Activated naive CD4-positive, alpha-beta T cell treated with anti-CD3 and anti-CD28 coated beads for 36 hours (primary cell): ENCODE measurements around the gene NXPH1. TPM values are rescaled to one million over a fixed set of nuclear protein-coding genes. Genes with fewer than 3 reads are reported as not detected.

Source experiments
- CTCF ChIA-PET: fragments of 350-600 bp; sonication (Branson Sonifier 250); formaldehyde crosslinking; loops from one replicate; lab custom pipeline; 2021; ENCODE audit warnings: antibody characterized with exemption; lab: Charles Lee
- DNase-seq: peaks from one replicate; pipeline ENCODE4 v3.0.0-alpha.2; 2020
- H3K27ac Mint-ChIP-seq: one replicate; pipeline ENCODE4 v1.8.0; 2021; ENCODE audit warnings: mild to moderate bottlenecking, mixed read lengths
- H3K27me3 Mint-ChIP-seq: one replicate; pipeline ENCODE4 v1.8.0; 2021; ENCODE audit warnings: low read depth, mixed read lengths
- H3K36me3 Mint-ChIP-seq: one replicate; pipeline ENCODE4 v1.8.0; 2021; ENCODE audit warnings: low read depth, mixed read lengths
- H3K4me1 Mint-ChIP-seq: one replicate; pipeline ENCODE4 v1.8.0; 2021; ENCODE audit warnings: low read depth, mixed read lengths
- H3K4me3 Mint-ChIP-seq: one replicate; pipeline ENCODE4 v1.8.0; 2021; ENCODE audit warnings: mild to moderate bottlenecking, moderate library complexity, mixed read lengths
- H3K9me3 Mint-ChIP-seq: one replicate; pipeline ENCODE4 v1.8.0; 2021; ENCODE audit warnings: mixed read lengths
- intact Hi-C: fragments of 100-400 bp; cut with micrococcal nuclease; formaldehyde crosslinking; loops from one replicate; pipeline ENCODE4 v1.15.1; 2023
- total RNA-seq, 2 experiments: library from RNA; stranded (reverse); gene quantifications; one replicate each; pipeline ENCODE4 v1.2.3, GENCODE V29; 2021

NXPH1 gene
- total RNA-seq, 2 experiments from 2014 or later = not detected

- H3K4me3 Mint-ChIP-seq = no peak overlapping the region
- no peak overlapping the region for H3K27ac Mint-ChIP-seq
- no peak for DNase-seq
- H3K9me3 Mint-ChIP-seq = no peaks in the 10 kb centered on the region
- intact Hi-C loops = no loop called here
- no peaks in the 10 kb centered on the region for H3K36me3 Mint-ChIP-seq
- CTCF ChIA-PET = no interaction called here
- no peaks in the 10 kb centered on the region for H3K27me3 Mint-ChIP-seq
- H3K4me1 Mint-ChIP-seq = no peaks in the 10 kb centered on the region
These were observed 156.8 kb downstream of the NXPH1 start for GRCh38 chr7:8590225-8590624.

- Mint-ChIP-seq H3K9me3 (no peaks in the 10 kb centered on the region), H3K4me3 (no peak overlapping the region), H3K27ac (no peak overlapping the region), H3K4me1 (no peaks in the 10 kb centered on the region), H3K36me3 (no peaks in the 10 kb centered on the region), H3K27me3 (no peaks in the 10 kb centered on the region)
- CTCF ChIA-PET = no interaction called here
- no peak for DNase-seq
- intact Hi-C loops = no loop called here
These were observed 157.4 kb downstream of the NXPH1 start for GRCh38 chr7:8590791-8591190.

GRCh38 chr7:8591289-8591688 is 157.9 kb downstream of the NXPH1 start:
- CTCF ChIA-PET = no interaction called here
- intact Hi-C loops = no loop called here
- H3K4me1 Mint-ChIP-seq = no peaks in the 10 kb centered on the region
- DNase-seq = no peak
- H3K27me3 Mint-ChIP-seq = no peaks in the 10 kb centered on the region
- no peak overlapping the region for H3K27ac Mint-ChIP-seq
- no peaks in the 10 kb centered on the region for H3K36me3 Mint-ChIP-seq
- no peak overlapping the region for H3K4me3 Mint-ChIP-seq
- H3K9me3 Mint-ChIP-seq = no peaks in the 10 kb centered on the region

- H3K36me3 Mint-ChIP-seq = no peaks in the 10 kb centered on the region
These were observed 158.8 kb downstream of the NXPH1 start for GRCh38 chr7:8592167-8592566.

GRCh38 chr7:8594115-8594514 is 160.7 kb downstream of the NXPH1 start:
- CTCF ChIA-PET = no interaction called here
- no peaks in the 10 kb centered on the region for H3K9me3 Mint-ChIP-seq
- H3K4me1 Mint-ChIP-seq = no peaks in the 10 kb centered on the region

More at GRCh38 chr7:8592167-8592566, 158.8 kb downstream of the NXPH1 start:
- Mint-ChIP-seq H3K4me1 (no peaks in the 10 kb centered on the region), H3K27ac (no peak overlapping the region), H3K27me3 (no peaks in the 10 kb centered on the region), H3K9me3 (no peaks in the 10 kb centered on the region), H3K4me3 (no peak overlapping the region)
- intact Hi-C loops = no loop called here
- DNase-seq = no peak
- CTCF ChIA-PET = no interaction called here

GRCh38 chr7:8597565-8597964 is 164.2 kb downstream of the NXPH1 start:
- H3K9me3 Mint-ChIP-seq = no peaks in the 10 kb centered on the region
- DNase-seq = no peak
- intact Hi-C loops = no loop called here
- no peak overlapping the region for H3K4me3 Mint-ChIP-seq
- no peaks in the 10 kb centered on the region for H3K4me1 Mint-ChIP-seq
- no peaks in the 10 kb centered on the region for H3K36me3 Mint-ChIP-seq
- CTCF ChIA-PET = no interaction called here
- H3K27ac Mint-ChIP-seq = no peak overlapping the region
- H3K27me3 Mint-ChIP-seq = no peaks in the 10 kb centered on the region

More at GRCh38 chr7:8594115-8594514, 160.7 kb downstream of the NXPH1 start:
- H3K27me3 Mint-ChIP-seq = no peaks in the 10 kb centered on the region
- intact Hi-C loops = no loop called here
- no peaks in the 10 kb centered on the region for H3K36me3 Mint-ChIP-seq
- no peak for DNase-seq
- H3K27ac Mint-ChIP-seq = no peak overlapping the region
- H3K4me3 Mint-ChIP-seq = no peak overlapping the region

GRCh38 chr7:8601121-8601520 is 167.7 kb downstream of the NXPH1 start:
- H3K27ac Mint-ChIP-seq = no peak overlapping the region
- H3K27me3 Mint-ChIP-seq = no peaks in the 10 kb centered on the region
- H3K36me3 Mint-ChIP-seq = no peaks in the 10 kb centered on the region
- CTCF ChIA-PET = no interaction called here
- H3K9me3 Mint-ChIP-seq = no peaks in the 10 kb centered on the region
- intact Hi-C loops = no loop called here
- no peak overlapping the region for H3K4me3 Mint-ChIP-seq
- no peak for DNase-seq
- no peaks in the 10 kb centered on the region for H3K4me1 Mint-ChIP-seq

GRCh38 chr7:8605221-8605620 is 171.8 kb downstream of the NXPH1 start:
- intact Hi-C loops = no loop called here
- no peaks in the 10 kb centered on the region for H3K36me3 Mint-ChIP-seq
- DNase-seq = no peak
- H3K9me3 Mint-ChIP-seq = peaks cover 2% of the 10 kb centered on the region
- H3K4me1 Mint-ChIP-seq = no peaks in the 10 kb centered on the region
- CTCF ChIA-PET = no interaction called here
- H3K4me3 Mint-ChIP-seq = no peak overlapping the region
- H3K27ac Mint-ChIP-seq = no peak overlapping the region
- H3K27me3 Mint-ChIP-seq = no peaks in the 10 kb centered on the region

- Mint-ChIP-seq H3K27me3 (no peaks in the 10 kb centered on the region), H3K4me1 (no peaks in the 10 kb centered on the region), H3K36me3 (no peaks in the 10 kb centered on the region), H3K27ac (no peak overlapping the region), H3K9me3 (peaks cover 4% of the 10 kb centered on the region), H3K4me3 (no peak overlapping the region)
- intact Hi-C loops = no loop called here
- CTCF ChIA-PET = no interaction called here
- DNase-seq = no peak
These were observed 179.2 kb downstream of the NXPH1 start for GRCh38 chr7:8612584-8612983.

GRCh38 chr7:8613191-8613590 is 179.8 kb downstream of the NXPH1 start:
- Mint-ChIP-seq H3K27me3 (no peaks in the 10 kb centered on the region), H3K27ac (no peak overlapping the region), H3K9me3 (peaks cover 2% of the 10 kb centered on the region), H3K4me3 (no peak overlapping the region), H3K4me1 (no peaks in the 10 kb centered on the region), H3K36me3 (no peaks in the 10 kb centered on the region)
- intact Hi-C loops = no loop called here
- DNase-seq = no peak
- CTCF ChIA-PET = no interaction called here

GRCh38 chr7:8615019-8615418 is 181.6 kb downstream of the NXPH1 start:
- CTCF ChIA-PET = interaction anchor here (0.6 to 0.7 kb wide), 2 partner anchors 431 to 1947 kb away, joined by 3 read pairs; no protein-coding TSS in a partner anchor
- Mint-ChIP-seq H3K4me3 (no peak overlapping the region), H3K4me1 (no peaks in the 10 kb centered on the region)

GRCh38 chr7:8618441-8619070 is 185.1 kb downstream of the NXPH1 start:
- no peak overlapping the region for H3K4me3 Mint-ChIP-seq
- intact Hi-C loops = no loop called here
- no peaks in the 10 kb centered on the region for H3K27me3 Mint-ChIP-seq
- CTCF ChIA-PET = no interaction called here
- no peaks in the 10 kb centered on the region for H3K36me3 Mint-ChIP-seq
- H3K9me3 Mint-ChIP-seq = peaks cover 2% of the 10 kb centered on the region
- H3K27ac Mint-ChIP-seq = no peak overlapping the region
- H3K4me1 Mint-ChIP-seq = no peaks in the 10 kb centered on the region
- no peak for DNase-seq

More at GRCh38 chr7:8615019-8615418, 181.6 kb downstream of the NXPH1 start:
- no peak for DNase-seq
- H3K36me3 Mint-ChIP-seq = no peaks in the 10 kb centered on the region
- no peak overlapping the region for H3K27ac Mint-ChIP-seq
- peaks cover 2% of the 10 kb centered on the region for H3K9me3 Mint-ChIP-seq
- no peaks in the 10 kb centered on the region for H3K27me3 Mint-ChIP-seq
- intact Hi-C loops = no loop called here

GRCh38 chr7:8620169-8620568 is 186.8 kb downstream of the NXPH1 start:
- peaks cover 2% of the 10 kb centered on the region for H3K9me3 Mint-ChIP-seq
- no peaks in the 10 kb centered on the region for H3K4me1 Mint-ChIP-seq
- CTCF ChIA-PET = no interaction called here
- H3K36me3 Mint-ChIP-seq = no peaks in the 10 kb centered on the region
- intact Hi-C loops = no loop called here
- H3K4me3 Mint-ChIP-seq = no peak overlapping the region
- no peak for DNase-seq
- no peak overlapping the region for H3K27ac Mint-ChIP-seq
- H3K27me3 Mint-ChIP-seq = no peaks in the 10 kb centered on the region
